Right cardiac atrium (tissue), 5 donors: ENCODE data around the gene YTHDF1. TPM values are rescaled to one million over a fixed set of nuclear protein-coding genes. Genes with fewer than 3 reads are reported as not detected.
A peak's percentile ranks its signal among the peaks of the same experiment; 100 is the strongest.

ENCODE experiments used
- ATAC-seq, 2 donors: fragments of 200-7000 bp; cut with Tn5 transposase; one replicate each; pipeline versions ENCODE4 v1.8.0 to v1.9.1; 2020; ENCODE audit warnings: moderate library complexity in 2 of 2, mild to moderate bottlenecking in 1 of 2
- DNase-seq, 3 donors: peaks; one replicate each; pipeline ENCODE4 v3.0.0-alpha.2; 2020
- H3K27ac ChIP-seq: one replicate; pipeline ENCODE4 v1.5.1; 2013; ENCODE audit warnings: mild to moderate bottlenecking, low read length, control low read depth, moderate library complexity
- H3K27me3 ChIP-seq: one replicate; pipeline ENCODE4 v1.6.1; 2013; ENCODE audit not compliant: control insufficient read depth, insufficient read depth
- H3K4me1 ChIP-seq: one replicate; pipeline ENCODE4 v1.6.1; 2013; ENCODE audit warnings: low read length; ENCODE audit not compliant: control insufficient read depth, insufficient read depth
- H3K4me3 ChIP-seq: one replicate; pipeline ENCODE4 v1.5.1; 2013; ENCODE audit warnings: low read length, control low read depth
- H3K9me3 ChIP-seq: one replicate; pipeline ENCODE4 v1.6.1; 2013; ENCODE audit warnings: low read length; ENCODE audit not compliant: control insufficient read depth
- WGBS: extraction: QIAGEN DNeasy Blood & Tissue Kit; methylation state at CpG from one replicate; pipeline ENCODE4 v1.1.7; 2013; 5-methylcytosine and 5-hydroxymethylcytosine counted together
- intact Hi-C, 4 donors: fragments of 100-400 bp; cut with DNase I; formaldehyde crosslinking; loops; one replicate each; pipeline versions ENCODE4 v1.11.0 to v1.14.0; 2022 to 2023
- polyA plus RNA-seq: library from polyadenylated mRNA; stranded (reverse); fragments of 200-250 nt; gene quantifications from one replicate; pipeline ENCODE4 v1.2.3, GENCODE V29; 2013
- total RNA-seq, 4 donors: library from RNA; stranded (reverse); fragmentation: NEBNext Ultra II Directional; extraction: Animal tissue kit (Norgen Biotek cat#: 25700); gene quantifications; one replicate each; pipeline ENCODE4 v1.2.1, GENCODE V29; 2021
- donor health status: healthy with polysubstance abuse.
- donor health status: DM: no; HTN: yes; CAD: no.
- donor health status: DM: no; HTN: no; CAD: no.
- donor health status: DM: no; HTN: yes; CAD: no; lungs with severe emphysema.
- donor health status: DM: yes; HTN: yes; CAD: no.

YTHDF1 gene
- total and polyA plus RNA-seq, 5 donors = 15.3 to 27.6 (median 24.5) TPM

DNA sequence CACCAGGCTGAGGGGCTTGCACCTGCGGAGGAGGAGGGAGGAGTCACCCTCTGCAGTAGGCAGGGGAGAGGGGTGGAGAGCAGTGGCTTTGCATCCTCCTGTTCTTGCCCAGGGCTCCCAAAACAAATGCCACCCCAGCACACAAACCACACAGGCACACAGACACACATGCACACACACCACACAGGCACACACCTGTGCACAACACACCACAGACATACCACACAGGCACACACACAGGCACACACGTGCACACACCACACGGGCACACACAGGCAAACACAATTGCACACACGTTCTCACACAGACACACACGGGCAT, 26.6 kb downstream of the YTHDF1 start:
- intact Hi-C loops = loop anchor here in 1 of 4 donors (10.0 kb wide), 1 partner anchor 134 kb away; no protein-coding TSS in a partner anchor

GRCh38 chr20:63188641-63189321, 27.1 kb downstream of the YTHDF1 start:
- intact Hi-C loops = loop anchor here in 1 of 4 donors (10.0 kb wide), 1 partner anchor 134 kb away; no protein-coding TSS in a partner anchor
- Histone ChIP-seq H3K27me3 (no peaks in the 10 kb centered on the region), H3K9me3 (no peaks in the 10 kb centered on the region), H3K4me1 (no peaks in the 10 kb centered on the region), H3K27ac (no peak overlapping the region), H3K4me3 (no peak overlapping the region)
- ATAC-seq = no peak
- no peak for DNase-seq
- 64% methylated on average over 15 of the region's 15 CpGs for WGBS

More for the DNA sequence above, 26.6 kb downstream of the YTHDF1 start:
- DNase-seq (no peak), ATAC-seq (no peak)
- no peaks in the 10 kb centered on the region for H3K27me3 ChIP-seq
- no peak overlapping the region for H3K4me3 ChIP-seq
- H3K9me3 ChIP-seq = no peaks in the 10 kb centered on the region
- no peaks in the 10 kb centered on the region for H3K4me1 ChIP-seq
- WGBS = 86% methylated on average over 5 of the region's 5 CpGs
- no peak overlapping the region for H3K27ac ChIP-seq

DNA sequence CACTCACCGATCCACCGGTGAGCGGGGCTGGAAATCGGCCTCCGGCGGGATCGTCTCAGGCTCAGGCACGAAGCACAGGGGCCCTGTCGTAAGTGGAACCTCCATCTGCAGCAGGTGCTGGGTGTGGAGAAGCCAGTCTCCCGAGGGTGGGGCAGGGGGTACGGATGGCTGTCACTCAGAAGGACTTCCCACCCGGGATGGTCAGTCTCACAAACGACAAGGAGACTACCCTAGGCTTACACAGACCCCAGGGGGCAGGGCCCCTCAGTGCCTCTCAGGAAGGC, 27.8 kb downstream of the YTHDF1 start:
- no peak for ATAC-seq
- intact Hi-C loops = loop anchor here in 1 of 4 donors (10.0 kb wide), 1 partner anchor 133 kb away; no protein-coding TSS in a partner anchor

DNA sequence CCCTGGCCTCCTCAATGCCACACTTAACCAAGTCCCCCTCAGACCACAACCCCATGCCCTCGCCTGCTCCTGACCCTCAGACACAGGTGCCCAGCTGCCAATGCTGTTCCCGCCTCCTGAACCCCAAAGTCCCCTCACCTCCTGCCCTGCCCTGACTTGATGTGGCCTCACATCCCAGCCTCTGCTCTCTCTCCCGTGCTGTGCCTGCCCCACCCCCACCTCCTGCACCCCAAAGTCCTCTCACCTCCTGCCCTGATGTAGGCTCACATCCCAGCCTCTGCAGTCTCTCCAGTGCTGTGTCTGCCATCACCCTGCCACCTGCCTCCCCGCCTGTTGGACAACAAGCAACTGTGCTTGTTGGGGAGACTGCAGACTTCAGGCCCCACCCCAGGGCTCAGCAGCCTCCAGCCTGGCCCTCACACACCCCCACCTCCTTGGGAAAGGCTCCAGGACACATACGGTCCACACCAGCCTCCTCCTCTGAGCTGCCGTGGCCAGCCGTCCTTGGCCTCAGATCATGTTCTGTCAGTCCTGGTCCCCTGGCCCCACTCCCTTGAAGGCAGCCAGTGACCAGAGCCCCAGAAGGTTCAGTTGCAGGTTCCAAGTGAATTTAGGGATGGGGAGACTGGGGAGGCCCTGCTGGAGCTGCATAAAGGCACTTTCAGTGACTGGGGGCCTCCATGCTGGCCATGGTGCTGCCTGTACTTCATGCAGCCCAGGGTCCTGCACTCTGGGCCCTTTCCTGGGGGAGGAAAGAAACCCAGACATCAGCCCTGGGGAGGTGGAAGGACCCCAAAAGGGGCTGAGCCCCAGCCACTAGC, 28.4 kb downstream of the YTHDF1 start:
- H3K4me3 ChIP-seq = no peak overlapping the region
- no peaks in the 10 kb centered on the region for H3K9me3 ChIP-seq
- H3K27me3 ChIP-seq = no peaks in the 10 kb centered on the region
- H3K4me1 ChIP-seq = no peaks in the 10 kb centered on the region
- no peak overlapping the region for H3K27ac ChIP-seq
- 70% methylated on average over 7 of the region's 7 CpGs for WGBS
- intact Hi-C loops = loop anchor here in 1 of 4 donors (10.0 kb wide), 1 partner anchor 133 kb away; no protein-coding TSS in a partner anchor
- ATAC-seq (no peak), DNase-seq (no peak)

More for the DNA sequence above, 27.8 kb downstream of the YTHDF1 start:
- DNase-seq = no peak
- Histone ChIP-seq H3K27ac (no peak overlapping the region), H3K27me3 (no peaks in the 10 kb centered on the region), H3K9me3 (no peaks in the 10 kb centered on the region), H3K4me3 (no peak overlapping the region), H3K4me1 (no peaks in the 10 kb centered on the region)
- 79% methylated on average over 13 of the region's 13 CpGs for WGBS

GRCh38 chr20:63186528-63187316, 29.2 kb downstream of the YTHDF1 start:
- WGBS = 85% methylated on average over 8 of the region's 8 CpGs
- Histone ChIP-seq H3K27ac (no peak overlapping the region), H3K9me3 (no peaks in the 10 kb centered on the region), H3K4me1 (no peaks in the 10 kb centered on the region), H3K4me3 (no peak overlapping the region), H3K27me3 (no peaks in the 10 kb centered on the region)
- ATAC-seq (no peak), DNase-seq (no peak)
- intact Hi-C loops = loop anchor here in 1 of 4 donors (10.0 kb wide), 1 partner anchor 132 kb away; no protein-coding TSS in a partner anchor

DNA sequence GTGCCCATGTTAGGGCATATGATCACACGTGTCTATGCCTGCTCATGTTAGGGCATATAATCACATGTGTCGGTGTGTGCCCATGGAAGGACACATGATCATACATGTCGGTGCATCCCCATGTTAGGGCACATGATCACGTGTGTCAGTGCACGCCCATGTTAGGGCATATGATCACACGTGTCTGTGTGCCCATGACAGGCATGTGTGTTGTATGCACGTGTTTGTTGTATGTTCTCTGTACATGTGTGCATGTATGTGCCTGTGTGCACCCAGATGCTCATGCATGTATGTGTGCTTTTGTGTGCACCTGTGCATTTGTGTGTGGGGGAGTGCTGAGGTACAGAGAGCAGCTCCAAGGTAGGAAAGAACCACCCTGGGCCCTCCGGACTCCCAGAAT, 29.8 kb downstream of the YTHDF1 start:
- Histone ChIP-seq H3K27ac (no peak overlapping the region), H3K4me1 (no peaks in the 10 kb centered on the region), H3K9me3 (no peaks in the 10 kb centered on the region), H3K27me3 (no peaks in the 10 kb centered on the region), H3K4me3 (no peak overlapping the region)
- WGBS = 87% methylated on average over 8 of the region's 8 CpGs
- ATAC-seq (no peak), DNase-seq (no peak)
- intact Hi-C loops = loop anchor here in 1 of 4 donors (10.0 kb wide), 1 partner anchor 131 kb away; no protein-coding TSS in a partner anchor

- Histone ChIP-seq H3K27me3 (no peaks in the 10 kb centered on the region), H3K4me3 (no peak overlapping the region), H3K4me1 (no peaks in the 10 kb centered on the region), H3K27ac (no peak overlapping the region), H3K9me3 (no peaks in the 10 kb centered on the region)
- 92% methylated on average over 21 of the region's 21 CpGs for WGBS
- DNase-seq = peak in 1 of 3 donors; percentile 14
- intact Hi-C loops = loop anchor here in 1 of 4 donors (10.0 kb wide), 1 partner anchor 131 kb away; no protein-coding TSS in a partner anchor
- no peak for ATAC-seq
These were observed 30.6 kb downstream of the YTHDF1 start for GRCh38 chr20:63185215-63185796.

- ATAC-seq (no peak), DNase-seq (peak in 2 of 3 donors; percentile 8 to 51)
- intact Hi-C loops = loop anchor here in 3 of 4 donors (5.0 to 10.0 kb wide), 2 partner anchors 126 to 129 kb away; no protein-coding TSS in a partner anchor
- Histone ChIP-seq H3K9me3 (no peaks in the 10 kb centered on the region), H3K4me1 (no peaks in the 10 kb centered on the region), H3K27ac (no peak overlapping the region), H3K4me3 (no peak overlapping the region), H3K27me3 (no peaks in the 10 kb centered on the region)
- 53% methylated on average over 13 of the region's 13 CpGs for WGBS
These were observed 32.3 kb downstream of the YTHDF1 start for GRCh38 chr20:63183422-63184146.

- WGBS = 57% methylated on average over 9 of the region's 9 CpGs
- Histone ChIP-seq H3K9me3 (no peaks in the 10 kb centered on the region), H3K27me3 (no peaks in the 10 kb centered on the region), H3K4me1 (no peaks in the 10 kb centered on the region), H3K4me3 (no peak overlapping the region), H3K27ac (no peak overlapping the region)
- intact Hi-C loops = loop anchor here in 3 of 4 donors (5.0 to 10.0 kb wide), 2 partner anchors 126 to 128 kb away; no protein-coding TSS in a partner anchor
- DNase-seq (peak in 1 of 3 donors; percentile 23), ATAC-seq (no peak)
These were observed 33.0 kb downstream of the YTHDF1 start for GRCh38 chr20:63182946-63183415.

DNA sequence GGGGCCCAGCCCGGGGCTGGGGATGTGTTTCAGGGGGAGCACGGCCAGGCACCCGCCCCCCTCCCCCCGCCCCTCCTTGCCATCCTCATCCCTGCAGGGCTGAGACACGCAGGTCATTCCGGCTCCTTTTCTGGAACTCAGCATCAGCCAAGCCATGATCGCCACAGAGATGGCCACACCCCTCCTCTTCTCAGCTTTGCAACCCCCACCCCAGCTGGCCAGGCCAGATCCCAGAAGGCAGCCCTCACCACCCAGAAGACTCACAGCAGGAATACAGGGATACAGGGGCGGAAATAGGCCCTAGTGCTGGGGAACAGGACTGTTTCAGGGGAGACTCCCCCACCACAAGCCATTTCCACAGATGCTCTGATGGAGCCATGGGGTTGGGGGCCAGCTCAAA, 33.5 kb downstream of the YTHDF1 start:
- DNase-seq (no peak), ATAC-seq (no peak)
- intact Hi-C loops = loop anchor here in 3 of 4 donors (5.0 to 10.0 kb wide), 2 partner anchors 125 to 128 kb away; no protein-coding TSS in a partner anchor
- Histone ChIP-seq H3K9me3 (no peaks in the 10 kb centered on the region), H3K4me1 (no peaks in the 10 kb centered on the region), H3K4me3 (no peak overlapping the region), H3K27me3 (no peaks in the 10 kb centered on the region), H3K27ac (no peak overlapping the region)
- 48% methylated on average over 8 of the region's 8 CpGs for WGBS
